Endothelial cell of umbilical vein (primary cell): Measurements from ENCODE around the gene CRHR2. TPM values are rescaled to one million over a fixed set of nuclear protein-coding genes. Genes with fewer than 3 reads are reported as not detected.

ENCODE experiments used
- BruUV-seq: library from RNA; stranded (reverse); fragments of 400-500 nt; replicated peaks from 2 replicates; lab custom pipeline; 2021; lab: Mats Ljungman, UMichigan
- CTCF ChIA-PET: fragments of 300-600, 350-600 bp; sonication (Branson Sonifier 250); formaldehyde crosslinking; loops from one replicate; lab custom pipeline; 2021; ENCODE audit warnings: antibody characterized with exemption, inconsistent platforms; lab: Charles Lee
- POLR2A ChIA-PET: fragments of 300-600, 350-600 bp; sonication (Branson Sonifier 250); formaldehyde crosslinking; loops from one replicate; lab custom pipeline; 2021; ENCODE audit warnings: antibody characterized with exemption, inconsistent platforms; lab: Charles Lee
- DNase-seq: peaks from one replicate; pipeline ENCODE4 v3.0.0-alpha.2; 2011; ENCODE audit warnings: low read depth, low spot score
- FAIRE-seq: peaks from 2 replicates; lab custom pipeline; 2011; peaks lifted over from hg19 to GRCh38; lab: Jason Lieb, UNC
- H2AFZ ChIP-seq: 2 replicates; pipeline ENCODE4 v1.6.0; 2012; ENCODE audit warnings: low read depth, low read length, control low read depth, inconsistent platforms
- H3K27ac ChIP-seq: 2 replicates; pipeline ENCODE4 v1.5.1; 2011; ENCODE audit warnings: low read depth, mild to moderate bottlenecking, control low read depth, low read length, moderate library complexity; ENCODE audit not compliant: insufficient read depth
- H3K27me3 ChIP-seq, 2 experiments: 2 replicates each; pipeline versions ENCODE4 v1.6.0 to v1.6.1; 2011; ENCODE audit warnings: low read length in 2 of 2, mixed read lengths in 1 of 2; ENCODE audit not compliant: control insufficient read depth in 2 of 2, insufficient read depth in 2 of 2
- H3K36me3 ChIP-seq, 2 experiments: 2 replicates in 1 of 2; 3 replicates in 1 of 2; pipeline ENCODE4 v1.5.1; 2011; ENCODE audit warnings: low read length in 2 of 2, mild to moderate bottlenecking in 1 of 2, moderate library complexity in 1 of 2; ENCODE audit not compliant: control insufficient read depth in 2 of 2, insufficient read depth in 2 of 2; ENCODE audit errors: extremely low read depth in 1 of 2
- H3K4me1 ChIP-seq: 3 replicates; pipeline ENCODE4 v1.5.1; 2011; ENCODE audit warnings: mild to moderate bottlenecking, low read length; ENCODE audit not compliant: control insufficient read depth, insufficient read depth; ENCODE audit errors: extremely low read depth
- H3K4me2 ChIP-seq: 2 replicates; pipeline ENCODE4 v1.6.1; 2011; ENCODE audit warnings: low read length, control low read depth, mixed read lengths; ENCODE audit not compliant: insufficient read depth
- H3K4me3 ChIP-seq, 3 experiments: fragments of 200-600 bp in 1 of 3; sonication (generic), shearing (Covaris generic) in 1 of 3; replicated peaks in 1 of 3; 2 replicates each; pipeline ENCODE4 v1.5.1; 2011 to 2016; ENCODE audit warnings: control low read depth in 3 of 3, low read length in 3 of 3, mild to moderate bottlenecking in 2 of 3, inconsistent platforms in 1 of 3, low read depth in 1 of 3, moderate library complexity in 1 of 3; ENCODE audit not compliant: insufficient read depth in 1 of 3
- H3K79me2 ChIP-seq: 2 replicates; pipeline ENCODE4 v1.6.0; 2012; ENCODE audit warnings: low read length, inconsistent platforms; ENCODE audit not compliant: control insufficient read depth, insufficient read depth
- H3K9ac ChIP-seq: replicated peaks from 2 replicates; pipeline ENCODE3; 2011; ENCODE audit warnings: low read length, control low read depth; ENCODE audit not compliant: insufficient read depth; ENCODE audit errors: extremely low read depth
- H3K9me1 ChIP-seq: replicated peaks from 3 replicates; pipeline ENCODE4 v1.6.0; 2011; ENCODE audit warnings: mild to moderate bottlenecking, low read length; ENCODE audit not compliant: control insufficient read depth, insufficient read depth; ENCODE audit errors: extremely low read depth
- H3K9me3 ChIP-seq: replicated peaks from 2 replicates; pipeline ENCODE4 v1.5.1; 2012; ENCODE audit warnings: low read length, inconsistent platforms; ENCODE audit not compliant: control insufficient read depth, insufficient read depth
- H4K20me1 ChIP-seq: replicated peaks from 2 replicates; pipeline ENCODE3; 2011; ENCODE audit warnings: mild to moderate bottlenecking, low read length; ENCODE audit not compliant: control insufficient read depth, insufficient read depth; ENCODE audit errors: extremely low read depth
- EZH2 ChIP-seq: IDR thresholded peaks from 2 replicates; pipeline ENCODE4 v1.6.1; 2012; ENCODE audit warnings: borderline replicate concordance, low read depth, mild to moderate bottlenecking, moderate library complexity, low read length, inconsistent platforms; ENCODE audit not compliant: severe bottlenecking
- FOS ChIP-seq: IDR thresholded peaks from 2 replicates; pipeline ENCODE4 v1.6.1; 2011; ENCODE audit warnings: mild to moderate bottlenecking, low read length, moderate library complexity, borderline replicate concordance; ENCODE audit not compliant: insufficient read depth
- GATA2 ChIP-seq: IDR thresholded peaks from 2 replicates; pipeline ENCODE4 v1.7.0; 2011; ENCODE audit warnings: low read depth, mild to moderate bottlenecking, moderate library complexity, mixed read lengths, low read length; ENCODE audit not compliant: insufficient read length, insufficient read depth
- JUN ChIP-seq: IDR thresholded peaks from 2 replicates; pipeline ENCODE4 v1.6.1; 2011; ENCODE audit warnings: borderline replicate concordance, low read depth; ENCODE audit not compliant: insufficient read length, insufficient read depth
- POLR2A ChIP-seq: IDR thresholded peaks from 2 replicates; pipeline ENCODE4 v1.6.1; 2012; ENCODE audit warnings: low read depth, mild to moderate bottlenecking, control low read depth, low read length
- POLR2AphosphoS5 ChIP-seq: IDR thresholded peaks from 2 replicates; pipeline ENCODE4 v1.6.1; 2012; ENCODE audit warnings: low read depth, mild to moderate bottlenecking, control low read depth, low read length, moderate library complexity; ENCODE audit not compliant: insufficient read depth
- dilution Hi-C: fragments of 300-500 bp; cut with MboI; formaldehyde crosslinking; loops from one replicate; pipeline ENCODE4 v1.15.0; 2019; ENCODE audit warnings: low sequenced_read_pairs; ENCODE audit not compliant: extremely low pct_ligation_motif_present
- intact Hi-C: fragments of 100-400 bp; cut with micrococcal nuclease; formaldehyde crosslinking; loops from one replicate; pipeline ENCODE4 v1.10.0; 2022
- polyA plus RNA-seq, 4 experiments: library from polyadenylated mRNA; depleted of rRNA in 3 of 4; stranded (reverse) in 3 of 4; unstranded in 1 of 4; fragments of >200 nt; gene quantifications; 2 replicates each; pipeline versions ENCODE4 v1.2.1 to v1.2.3, GENCODE V29; 2011 to 2012; ENCODE audit warnings: missing spikeins in 1 of 4
- total RNA-seq: library from RNA; stranded (reverse); gene quantifications from 2 replicates; pipeline ENCODE4 v1.2.3, GENCODE V29; 2021

The CRHR2 gene
- total and polyA plus RNA-seq, 2 donors (not counting 3 experiments of a cell fraction or from before 2014, with no cell fraction given) = not detected

GRCh38 chr7:30674876-30675275, 7.4 kb downstream of the CRHR2 start:
- no peaks in the 10 kb centered on the region for H3K36me3 ChIP-seq
- ChIA-PET POLR2A (no interaction called here), CTCF (no interaction called here)
- no peak for DNase-seq
- no TSS peak for BruUV-seq
- no peak for FAIRE-seq
- no peak overlapping the region for H3K4me2 ChIP-seq
- no peaks in the 10 kb centered on the region for H3K9me3 ChIP-seq
- no peaks in the 10 kb centered on the region for H4K20me1 ChIP-seq
- H3K4me1 ChIP-seq = no peaks in the 10 kb centered on the region
- H3K9ac ChIP-seq = no peak overlapping the region
- H3K4me3 ChIP-seq = no peak overlapping the region
- H3K9me1 ChIP-seq = no peaks in the 10 kb centered on the region
- no peak overlapping the region for H3K27ac ChIP-seq
- H2AFZ ChIP-seq = no peak overlapping the region
- dilution Hi-C loops = no loop called here
- TF ChIP-seq EZH2 (no peak), FOS (no peak), POLR2AphosphoS5 (no peak), JUN (no peak), POLR2A (no peak)
- H3K79me2 ChIP-seq = no peaks in the 10 kb centered on the region
- intact Hi-C loops = no loop called here
- peaks cover 11 to 16% of the 10 kb centered on the region in 2 experiments for H3K27me3 ChIP-seq

- dilution Hi-C loops (no loop called here), intact Hi-C loops (no loop called here)
- ChIA-PET POLR2A (no interaction called here), CTCF (no interaction called here)
- H3K27ac ChIP-seq = no peak overlapping the region
- TF ChIP-seq GATA2 = no peak
- H3K4me1 ChIP-seq = no peaks in the 10 kb centered on the region
- H3K4me2 ChIP-seq = no peak overlapping the region
- H3K4me3 ChIP-seq = no peak overlapping the region
- H3K9me1 ChIP-seq = no peaks in the 10 kb centered on the region
- H3K9ac ChIP-seq = no peak overlapping the region
- H3K27me3 ChIP-seq = peaks cover 7 to 13% of the 10 kb centered on the region in 2 experiments
- no peaks in the 10 kb centered on the region for H3K79me2 ChIP-seq
- no peak for DNase-seq
- H4K20me1 ChIP-seq = no peaks in the 10 kb centered on the region
- H3K9me3 ChIP-seq = no peaks in the 10 kb centered on the region
- no peaks in the 10 kb centered on the region for H3K36me3 ChIP-seq
- no peak overlapping the region for H2AFZ ChIP-seq
- FAIRE-seq = no peak
- no TSS peak for BruUV-seq
Measured at GRCh38 chr7:30674420-30674819, 7.8 kb downstream of the CRHR2 start.
